ENCODE data around the gene CSE1L. TPM values are rescaled to one million over a fixed set of nuclear protein-coding genes. Genes with fewer than 3 reads are reported as not detected.

Gene CSE1L
- total RNA-seq, 1 experiment from 2014 or later, result 226 TPM

GRCh38 chr20:49030954-49031619, 15.0 kb upstream of the CSE1L start:
- CTCF ChIA-PET, result interaction anchor here (0.7 to 1.4 kb wide), 2 partner anchors 15 to 85 kb away, joined by 3 to 5 read pairs; partner anchors contain the start of gene CSE1L
- no peak overlapping the region for H3K4me3 Mint-ChIP-seq (ENCODE audit: low read depth, unreplicated experiment)
- H3K9me3 Mint-ChIP-seq (ENCODE audit: low read depth, unreplicated experiment), result no peaks in the 10 kb centered on the region
- peaks cover 56% of the 10 kb centered on the region for H3K36me3 Mint-ChIP-seq (ENCODE audit: insufficient read depth, unreplicated experiment)
- intact Hi-C loops (cut with micrococcal nuclease; ENCODE audit: unreplicated experiment), result no loop called here
- BruUV-seq (replicated peaks), result no TSS peak
- TF ChIP-seq, protein P1, sequence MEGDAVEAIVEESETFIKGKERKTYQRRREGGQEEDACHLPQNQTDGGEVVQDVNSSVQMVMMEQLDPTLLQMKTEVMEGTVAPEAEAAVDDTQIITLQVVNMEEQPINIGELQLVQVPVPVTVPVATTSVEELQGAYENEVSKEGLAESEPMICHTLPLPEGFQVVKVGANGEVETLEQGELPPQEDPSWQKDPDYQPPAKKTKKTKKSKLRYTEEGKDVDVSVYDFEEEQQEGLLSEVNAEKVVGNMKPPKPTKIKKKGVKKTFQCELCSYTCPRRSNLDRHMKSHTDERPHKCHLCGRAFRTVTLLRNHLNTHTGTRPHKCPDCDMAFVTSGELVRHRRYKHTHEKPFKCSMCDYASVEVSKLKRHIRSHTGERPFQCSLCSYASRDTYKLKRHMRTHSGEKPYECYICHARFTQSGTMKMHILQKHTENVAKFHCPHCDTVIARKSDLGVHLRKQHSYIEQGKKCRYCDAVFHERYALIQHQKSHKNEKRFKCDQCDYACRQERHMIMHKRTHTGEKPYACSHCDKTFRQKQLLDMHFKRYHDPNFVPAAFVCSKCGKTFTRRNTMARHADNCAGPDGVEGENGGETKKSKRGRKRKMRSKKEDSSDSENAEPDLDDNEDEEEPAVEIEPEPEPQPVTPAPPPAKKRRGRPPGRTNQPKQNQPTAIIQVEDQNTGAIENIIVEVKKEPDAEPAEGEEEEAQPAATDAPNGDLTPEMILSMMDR (IDR thresholded peaks at IDR 0.05; ENCODE audit: unreplicated experiment), result no peak
- H3K27ac Mint-ChIP-seq (ENCODE audit: unreplicated experiment), result no peak overlapping the region
- no peak for DNase-seq
- no peaks in the 10 kb centered on the region for H3K4me1 Mint-ChIP-seq (ENCODE audit: low read depth, unreplicated experiment)
- no peaks in the 10 kb centered on the region for H3K27me3 Mint-ChIP-seq (ENCODE audit: unreplicated experiment)

DNA sequence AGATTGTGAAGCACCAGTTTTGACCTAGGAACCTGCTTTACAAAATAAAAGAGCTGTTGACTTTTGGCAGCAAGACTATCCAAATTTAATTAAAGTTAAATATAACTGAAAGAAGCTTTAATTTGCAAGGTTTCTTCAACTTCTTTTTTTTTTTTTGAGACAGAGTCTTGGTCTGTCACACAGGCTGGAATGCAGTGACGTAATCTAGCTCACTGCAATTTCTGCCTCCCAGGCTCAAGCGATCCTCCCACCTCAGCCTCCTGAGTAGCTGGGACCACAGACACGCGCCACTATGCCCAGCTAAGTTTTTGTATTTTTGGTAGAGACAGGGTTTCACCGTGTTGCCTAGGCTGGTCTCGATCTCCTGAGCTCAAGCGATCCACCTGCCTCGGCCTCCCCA, 13.7 kb upstream of the CSE1L start:
- H3K36me3 Mint-ChIP-seq (ENCODE audit: insufficient read depth, unreplicated experiment), result peaks cover 47% of the 10 kb centered on the region
- H3K27me3 Mint-ChIP-seq (ENCODE audit: unreplicated experiment), result no peaks in the 10 kb centered on the region
- intact Hi-C loops (cut with micrococcal nuclease; ENCODE audit: unreplicated experiment), result no loop called here
- no peaks in the 10 kb centered on the region for H3K4me1 Mint-ChIP-seq (ENCODE audit: low read depth, unreplicated experiment)
- H3K9me3 Mint-ChIP-seq (ENCODE audit: low read depth, unreplicated experiment), result no peaks in the 10 kb centered on the region
- H3K4me3 Mint-ChIP-seq (ENCODE audit: low read depth, unreplicated experiment), result no peak overlapping the region
- CTCF ChIA-PET, result interaction anchor here (1.4 kb wide), 1 partner anchor 13 kb away, joined by 3 read pairs; the partner anchor contains the start of gene CSE1L
- TF ChIP-seq, protein P1 (IDR thresholded peaks at IDR 0.05; ENCODE audit: unreplicated experiment), result no peak
- no peak overlapping the region for H3K27ac Mint-ChIP-seq (ENCODE audit: unreplicated experiment)
- DNase-seq, result no peak
- BruUV-seq (replicated peaks), result no TSS peak

DNA sequence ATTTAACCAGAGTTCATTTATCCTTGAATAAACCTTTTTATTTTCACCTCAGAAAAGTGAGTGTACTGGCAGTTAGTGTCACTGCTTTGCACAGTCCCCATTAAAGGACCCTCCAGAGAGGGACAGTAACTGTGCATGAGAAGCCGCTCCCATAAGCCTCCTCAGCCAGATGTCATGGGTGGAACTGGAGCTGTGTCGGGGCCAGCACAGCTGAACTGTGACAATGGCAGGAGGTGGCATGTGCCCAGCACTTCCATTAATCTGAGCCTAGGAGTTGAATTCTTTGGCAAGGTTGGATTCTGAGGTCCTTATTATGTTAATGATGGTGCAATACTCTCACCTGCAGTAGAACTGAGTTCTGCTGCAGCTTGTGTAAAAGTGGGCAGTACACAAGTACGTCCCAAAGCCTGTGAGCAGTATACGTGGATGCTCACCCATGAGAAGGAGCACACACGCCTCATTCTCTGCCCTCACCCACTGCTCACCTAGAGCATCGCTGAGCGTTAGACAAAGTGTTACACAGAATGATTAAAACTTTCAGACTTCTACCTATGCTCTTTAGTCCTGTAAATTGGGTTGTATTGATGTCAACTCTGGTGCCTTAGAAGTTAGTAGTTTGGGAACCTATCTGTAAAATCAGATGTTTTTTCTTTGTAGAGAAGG, 11.9 kb upstream of the CSE1L start:
- BruUV-seq (replicated peaks), result no TSS peak
- CTCF ChIA-PET, result interaction anchor here (0.5 kb wide), 1 partner anchor 475 kb away, joined by 5 read pairs; no protein-coding TSS in a partner anchor
- intact Hi-C loops (cut with micrococcal nuclease; ENCODE audit: unreplicated experiment), result no loop called here

GRCh38 chr20:49037962-49038387, 8.1 kb upstream of the CSE1L start:
- CTCF ChIA-PET, result interaction anchor here (0.6 to 0.9 kb wide), 3 partner anchors 8 to 145 kb away, joined by 3 to 6 read pairs (median 3); partner anchors contain the start of gene CSE1L
- no peaks in the 10 kb centered on the region for H3K27me3 Mint-ChIP-seq (ENCODE audit: unreplicated experiment)

More for the DNA sequence above, 11.9 kb upstream of the CSE1L start:
- H3K4me3 Mint-ChIP-seq (ENCODE audit: low read depth, unreplicated experiment), result no peak overlapping the region
- H3K36me3 Mint-ChIP-seq (ENCODE audit: insufficient read depth, unreplicated experiment), result peaks cover 38% of the 10 kb centered on the region
- no peak for DNase-seq
- H3K27ac Mint-ChIP-seq (ENCODE audit: unreplicated experiment), result no peak overlapping the region
- no peaks in the 10 kb centered on the region for H3K27me3 Mint-ChIP-seq (ENCODE audit: unreplicated experiment)
- H3K9me3 Mint-ChIP-seq (ENCODE audit: low read depth, unreplicated experiment), result no peaks in the 10 kb centered on the region
- TF ChIP-seq, protein P1 (IDR thresholded peaks at IDR 0.05; ENCODE audit: unreplicated experiment), result no peak
- H3K4me1 Mint-ChIP-seq (ENCODE audit: low read depth, unreplicated experiment), result peaks cover 10% of the 10 kb centered on the region

More at GRCh38 chr20:49037962-49038387, 8.1 kb upstream of the CSE1L start:
- DNase-seq, result peak; percentile 18
- Mint-ChIP-seq H3K9me3 (ENCODE audit: low read depth, unreplicated experiment) (no peaks in the 10 kb centered on the region), H3K4me1 (ENCODE audit: low read depth, unreplicated experiment) (peaks cover 10% of the 10 kb centered on the region), H3K27ac (ENCODE audit: unreplicated experiment) (no peak overlapping the region), H3K36me3 (ENCODE audit: insufficient read depth, unreplicated experiment) (peaks cover 19% of the 10 kb centered on the region), H3K4me3 (ENCODE audit: low read depth, unreplicated experiment) (no peak overlapping the region)
- TF ChIP-seq, protein P1 (IDR thresholded peaks at IDR 0.05; ENCODE audit: unreplicated experiment), result no peak
- no TSS peak for BruUV-seq (replicated peaks)
- intact Hi-C loops (cut with micrococcal nuclease; ENCODE audit: unreplicated experiment), result no loop called here

Measured in Calu3 (cell line).